ENCODE results near the gene PIM2. TPM values are rescaled to one million over a fixed set of nuclear protein-coding genes. Genes with fewer than 3 reads are reported as not detected.

PIM2 gene
- total and polyA plus RNA-seq, 4 donors, result 4.5 to 28.3 (median 6.9) TPM

DNA sequence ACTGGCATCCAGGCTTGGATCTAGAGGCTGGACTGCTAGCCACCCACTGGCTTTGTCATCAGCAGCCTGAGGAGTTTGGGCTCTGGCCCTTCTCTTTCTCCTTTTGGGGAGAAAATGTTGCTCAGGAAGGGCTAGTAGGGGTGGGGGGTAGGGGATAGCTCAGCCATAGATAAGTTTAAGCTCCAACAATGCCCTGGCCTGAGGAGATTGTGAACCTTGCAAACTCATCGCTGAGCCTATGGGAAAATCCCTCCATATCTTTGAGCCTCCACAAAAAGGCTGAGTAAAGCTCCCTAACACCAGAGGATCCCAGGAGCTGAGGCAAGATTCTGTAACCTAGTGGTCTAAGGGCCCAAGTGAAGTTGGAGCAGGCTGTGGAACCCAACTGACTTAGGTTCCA is 29.8 kb upstream of the PIM2 start:
- TF ChIP-seq, protein P1, sequence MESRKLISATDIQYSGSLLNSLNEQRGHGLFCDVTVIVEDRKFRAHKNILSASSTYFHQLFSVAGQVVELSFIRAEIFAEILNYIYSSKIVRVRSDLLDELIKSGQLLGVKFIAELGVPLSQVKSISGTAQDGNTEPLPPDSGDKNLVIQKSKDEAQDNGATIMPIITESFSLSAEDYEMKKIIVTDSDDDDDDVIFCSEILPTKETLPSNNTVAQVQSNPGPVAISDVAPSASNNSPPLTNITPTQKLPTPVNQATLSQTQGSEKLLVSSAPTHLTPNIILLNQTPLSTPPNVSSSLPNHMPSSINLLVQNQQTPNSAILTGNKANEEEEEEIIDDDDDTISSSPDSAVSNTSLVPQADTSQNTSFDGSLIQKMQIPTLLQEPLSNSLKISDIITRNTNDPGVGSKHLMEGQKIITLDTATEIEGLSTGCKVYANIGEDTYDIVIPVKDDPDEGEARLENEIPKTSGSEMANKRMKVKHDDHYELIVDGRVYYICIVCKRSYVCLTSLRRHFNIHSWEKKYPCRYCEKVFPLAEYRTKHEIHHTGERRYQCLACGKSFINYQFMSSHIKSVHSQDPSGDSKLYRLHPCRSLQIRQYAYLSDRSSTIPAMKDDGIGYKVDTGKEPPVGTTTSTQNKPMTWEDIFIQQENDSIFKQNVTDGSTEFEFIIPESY (IDR thresholded peaks at IDR 0.05), result no peak
- TF ChIP-seq, protein P2, sequence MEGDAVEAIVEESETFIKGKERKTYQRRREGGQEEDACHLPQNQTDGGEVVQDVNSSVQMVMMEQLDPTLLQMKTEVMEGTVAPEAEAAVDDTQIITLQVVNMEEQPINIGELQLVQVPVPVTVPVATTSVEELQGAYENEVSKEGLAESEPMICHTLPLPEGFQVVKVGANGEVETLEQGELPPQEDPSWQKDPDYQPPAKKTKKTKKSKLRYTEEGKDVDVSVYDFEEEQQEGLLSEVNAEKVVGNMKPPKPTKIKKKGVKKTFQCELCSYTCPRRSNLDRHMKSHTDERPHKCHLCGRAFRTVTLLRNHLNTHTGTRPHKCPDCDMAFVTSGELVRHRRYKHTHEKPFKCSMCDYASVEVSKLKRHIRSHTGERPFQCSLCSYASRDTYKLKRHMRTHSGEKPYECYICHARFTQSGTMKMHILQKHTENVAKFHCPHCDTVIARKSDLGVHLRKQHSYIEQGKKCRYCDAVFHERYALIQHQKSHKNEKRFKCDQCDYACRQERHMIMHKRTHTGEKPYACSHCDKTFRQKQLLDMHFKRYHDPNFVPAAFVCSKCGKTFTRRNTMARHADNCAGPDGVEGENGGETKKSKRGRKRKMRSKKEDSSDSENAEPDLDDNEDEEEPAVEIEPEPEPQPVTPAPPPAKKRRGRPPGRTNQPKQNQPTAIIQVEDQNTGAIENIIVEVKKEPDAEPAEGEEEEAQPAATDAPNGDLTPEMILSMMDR (IDR thresholded peaks at IDR 0.05; ENCODE audit: low read depth, low read length, missing input control), result no peak
- TF ChIP-seq FOXA1 (IDR thresholded peaks at IDR 0.05) (no peak), HNF4G (IDR thresholded peaks at IDR 0.05) (no peak), NR2F2 (IDR thresholded peaks at IDR 0.05) (no peak), JUND (IDR thresholded peaks at IDR 0.05) (no peak), SP1 (IDR thresholded peaks at IDR 0.05) (no peak), YY1 (IDR thresholded peaks at IDR 0.05) (no peak)
- Histone ChIP-seq H3K27ac (ENCODE audit: low read depth in 1 of 2, low read length in 2 of 2) (no peak overlapping the region), H3K4me1 (ENCODE audit: control insufficient read depth in 4 of 4, insufficient read depth in 4 of 4, low read length in 3 of 4) (peaks cover 0 to 15% (median 8%) of the 10 kb centered on the region in 4 donors), H3K36me3 (ENCODE audit: control insufficient read depth in 4 of 4, insufficient read depth in 3 of 4, low read depth in 1 of 4, low read length in 3 of 4) (no peaks in the 10 kb centered on the region), H3K9ac (ENCODE audit: low read depth in 1 of 2, low read length in 2 of 2) (no peak overlapping the region), H3K9me3 (ENCODE audit: control insufficient read depth in 4 of 4, low read length in 3 of 4) (no peaks in the 10 kb centered on the region), H3K4me3 (ENCODE audit: low read depth in 1 of 3, low read length in 3 of 3) (no peak overlapping the region), H3K27me3 (ENCODE audit: control insufficient read depth in 4 of 4, insufficient read depth in 4 of 4, low read length in 3 of 4) (no peaks in the 10 kb centered on the region)
- WGBS, result 94% methylated on average over 1 of the region's 1 CpG
- DNase-seq (ENCODE audit: low spot score), result no peak

DNA sequence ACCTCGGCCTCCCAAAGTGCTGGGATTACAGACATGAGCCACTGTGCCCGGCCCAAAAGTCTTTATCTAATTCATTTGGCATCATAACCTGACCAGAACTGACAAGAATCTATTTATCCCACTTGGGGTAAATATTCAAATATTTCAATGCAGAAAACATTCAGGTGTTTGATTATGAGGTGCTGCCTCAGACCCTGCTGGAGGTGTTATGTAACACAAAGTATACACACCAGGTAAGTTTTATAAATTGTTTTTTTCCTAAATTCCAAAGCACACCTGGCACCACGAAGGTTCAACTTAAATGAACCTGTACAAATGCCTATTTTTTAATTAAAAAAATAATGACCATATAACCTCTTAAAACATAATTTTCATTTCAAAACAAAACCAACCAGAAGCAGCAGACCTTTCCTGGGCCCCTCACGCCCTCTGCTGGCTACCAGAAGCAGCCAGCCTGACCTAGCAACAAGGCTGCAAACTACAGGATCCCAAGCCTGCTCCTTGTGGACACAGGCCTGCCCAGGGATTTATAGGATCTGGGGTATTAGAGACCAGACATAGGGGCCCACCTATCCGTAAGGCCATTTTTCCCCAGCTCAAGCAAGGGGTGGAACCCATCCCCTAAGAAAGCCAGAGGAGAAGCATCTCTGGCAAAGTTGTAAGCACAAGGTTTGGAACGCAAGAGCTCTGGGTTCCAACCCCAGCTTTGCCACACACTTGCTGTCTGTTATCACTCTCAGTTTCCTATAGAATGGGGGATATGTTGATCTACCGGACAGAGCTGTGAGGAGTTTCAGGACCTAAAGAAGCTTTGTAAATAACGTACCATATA is 26.9 kb upstream of the PIM2 start:
- no peak overlapping the region for H3K4me3 ChIP-seq (ENCODE audit: low read depth in 1 of 3, low read length in 3 of 3)
- peaks cover 5 to 22% (median 10%) of the 10 kb centered on the region in 4 donors for H3K4me1 ChIP-seq (ENCODE audit: control insufficient read depth in 4 of 4, insufficient read depth in 4 of 4, low read length in 3 of 4)
- 56% methylated on average over 8 of the region's 8 CpGs for WGBS
- H3K27ac ChIP-seq (ENCODE audit: low read depth in 1 of 2, low read length in 2 of 2), result no peak overlapping the region
- H3K36me3 ChIP-seq (ENCODE audit: control insufficient read depth in 4 of 4, insufficient read depth in 3 of 4, low read depth in 1 of 4, low read length in 3 of 4), result no peaks in the 10 kb centered on the region
- no peaks in the 10 kb centered on the region for H3K27me3 ChIP-seq (ENCODE audit: control insufficient read depth in 4 of 4, insufficient read depth in 4 of 4, low read length in 3 of 4)
- no peak overlapping the region for H3K9ac ChIP-seq (ENCODE audit: low read depth in 1 of 2, low read length in 2 of 2)
- no peaks in the 10 kb centered on the region for H3K9me3 ChIP-seq (ENCODE audit: control insufficient read depth in 4 of 4, low read length in 3 of 4)
- DNase-seq (ENCODE audit: low spot score), result peak; percentile 63
- TF ChIP-seq RAD21 (IDR thresholded peaks at IDR 0.05) (peak; percentile 73 to 83), NR2F2 (IDR thresholded peaks at IDR 0.05) (no peak), EGR1 (IDR thresholded peaks at IDR 0.05; ENCODE audit: low read depth in 2 of 2) (no peak), YY1 (IDR thresholded peaks at IDR 0.05) (no peak), TAF1 (conservative IDR thresholded peaks at IDR 0.05) (no peak)
- TF ChIP-seq, protein P3, sequence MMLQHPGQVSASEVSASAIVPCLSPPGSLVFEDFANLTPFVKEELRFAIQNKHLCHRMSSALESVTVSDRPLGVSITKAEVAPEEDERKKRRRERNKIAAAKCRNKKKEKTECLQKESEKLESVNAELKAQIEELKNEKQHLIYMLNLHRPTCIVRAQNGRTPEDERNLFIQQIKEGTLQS (IDR thresholded peaks at IDR 0.05), result no peak
- TF ChIP-seq, protein P4, sequence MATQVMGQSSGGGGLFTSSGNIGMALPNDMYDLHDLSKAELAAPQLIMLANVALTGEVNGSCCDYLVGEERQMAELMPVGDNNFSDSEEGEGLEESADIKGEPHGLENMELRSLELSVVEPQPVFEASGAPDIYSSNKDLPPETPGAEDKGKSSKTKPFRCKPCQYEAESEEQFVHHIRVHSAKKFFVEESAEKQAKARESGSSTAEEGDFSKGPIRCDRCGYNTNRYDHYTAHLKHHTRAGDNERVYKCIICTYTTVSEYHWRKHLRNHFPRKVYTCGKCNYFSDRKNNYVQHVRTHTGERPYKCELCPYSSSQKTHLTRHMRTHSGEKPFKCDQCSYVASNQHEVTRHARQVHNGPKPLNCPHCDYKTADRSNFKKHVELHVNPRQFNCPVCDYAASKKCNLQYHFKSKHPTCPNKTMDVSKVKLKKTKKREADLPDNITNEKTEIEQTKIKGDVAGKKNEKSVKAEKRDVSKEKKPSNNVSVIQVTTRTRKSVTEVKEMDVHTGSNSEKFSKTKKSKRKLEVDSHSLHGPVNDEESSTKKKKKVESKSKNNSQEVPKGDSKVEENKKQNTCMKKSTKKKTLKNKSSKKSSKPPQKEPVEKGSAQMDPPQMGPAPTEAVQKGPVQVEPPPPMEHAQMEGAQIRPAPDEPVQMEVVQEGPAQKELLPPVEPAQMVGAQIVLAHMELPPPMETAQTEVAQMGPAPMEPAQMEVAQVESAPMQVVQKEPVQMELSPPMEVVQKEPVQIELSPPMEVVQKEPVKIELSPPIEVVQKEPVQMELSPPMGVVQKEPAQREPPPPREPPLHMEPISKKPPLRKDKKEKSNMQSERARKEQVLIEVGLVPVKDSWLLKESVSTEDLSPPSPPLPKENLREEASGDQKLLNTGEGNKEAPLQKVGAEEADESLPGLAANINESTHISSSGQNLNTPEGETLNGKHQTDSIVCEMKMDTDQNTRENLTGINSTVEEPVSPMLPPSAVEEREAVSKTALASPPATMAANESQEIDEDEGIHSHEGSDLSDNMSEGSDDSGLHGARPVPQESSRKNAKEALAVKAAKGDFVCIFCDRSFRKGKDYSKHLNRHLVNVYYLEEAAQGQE (IDR thresholded peaks at IDR 0.05), result no peak
- TF ChIP-seq, protein P2 (IDR thresholded peaks at IDR 0.05; ENCODE audit: low read depth, low read length, missing input control), result peak; percentile 70
- TF ChIP-seq, protein P1 (IDR thresholded peaks at IDR 0.05), result no peak

Measured in liver (tissue), 9 donors.